SK-N-MC (cell line): ENCODE data around the gene PLXNA4.

Experiments
- EZH2 ChIP-seq: fragments of 200-600 bp; sonication (generic); IDR thresholded peaks from one replicate; pipeline ENCODE4 v1.6.1; 2017; ENCODE audit warnings: antibody characterized with exemption
- POLR2AphosphoS5 ChIP-seq: IDR thresholded peaks from 2 replicates; pipeline ENCODE4 v1.6.1; 2012; ENCODE audit warnings: mild to moderate bottlenecking, low read depth, low read length, borderline replicate concordance

GRCh38 chr7:132309102-132309805, 267.0 kb downstream of the PLXNA4 start:
- no peak for TF ChIP-seq EZH2
- TF ChIP-seq POLR2AphosphoS5, result no peak
